Smooth muscle cell (in vitro differentiated cells): Measurements from ENCODE around the gene MNAT1. TPM values are rescaled to one million over a fixed set of nuclear protein-coding genes. Genes with fewer than 3 reads are reported as not detected.

Experiments
- DNase-seq: peaks from one replicate; lab custom pipeline; 2025; ENCODE audit not compliant: unreplicated experiment; lab: John Stamatoyannopoulos, UW
- H2AFZ ChIP-seq: fragments of 200-600 bp; sonication (generic); 2 replicates; pipeline ENCODE4 v1.6.0; 2016; ENCODE audit warnings: antibody characterized with exemption, low read depth, mild to moderate bottlenecking
- H3F3A ChIP-seq: fragments of 200-600 bp; sonication (generic); 2 replicates; pipeline ENCODE4 v1.6.0; 2017; ENCODE audit warnings: antibody characterized with exemption, low read depth
- H3K27ac ChIP-seq: fragments of 200-600 bp; sonication (generic); 2 replicates; pipeline ENCODE4 v1.5.1; 2016; ENCODE audit warnings: low read depth, mild to moderate bottlenecking
- H3K27me3 ChIP-seq: fragments of 200-600 bp; sonication (generic); 2 replicates; pipeline ENCODE4 v1.6.1; 2016; ENCODE audit warnings: low read depth, mild to moderate bottlenecking
- H3K36me3 ChIP-seq: fragments of 200-600 bp; sonication (generic); 2 replicates; pipeline ENCODE4 v1.5.1; 2016; ENCODE audit warnings: low read depth
- H3K4me1 ChIP-seq: fragments of 200-600 bp; sonication (generic); 2 replicates; pipeline ENCODE4 v1.5.1; 2016; ENCODE audit warnings: low read depth
- H3K4me2 ChIP-seq: fragments of 200-600 bp; sonication (generic); 2 replicates; pipeline ENCODE4 v1.6.0; 2016; ENCODE audit warnings: mild to moderate bottlenecking
- H3K4me3 ChIP-seq: fragments of 200-600 bp; sonication (generic); 2 replicates; pipeline ENCODE4 v1.5.1; 2016; ENCODE audit warnings: mild to moderate bottlenecking
- H3K79me2 ChIP-seq: fragments of 200-600 bp; sonication (generic); 2 replicates; pipeline ENCODE4 v1.6.0; 2016; ENCODE audit warnings: low read depth, mild to moderate bottlenecking
- H3K9ac ChIP-seq: fragments of 200-600 bp; sonication (generic); 2 replicates; pipeline ENCODE4 v1.6.0; 2016; ENCODE audit warnings: low read depth
- H3K9me3 ChIP-seq: fragments of 200-600 bp; sonication (generic); replicated peaks from 2 replicates; pipeline ENCODE4 v1.5.1; 2016; ENCODE audit warnings: low read depth
- H4K20me1 ChIP-seq: fragments of 200-600 bp; sonication (generic); 2 replicates; pipeline ENCODE4 v1.6.0; 2016; ENCODE audit warnings: low read depth
- CTCF ChIP-seq: fragments of 200-600 bp; sonication (generic); IDR thresholded peaks from 2 replicates; pipeline ENCODE4 v1.5.1; 2017; ENCODE audit warnings: borderline replicate concordance, mild to moderate bottlenecking, antibody characterized with exemption; ENCODE audit not compliant: insufficient read depth, poor library complexity, severe bottlenecking
- WGBS: methylation state at CpG from one replicate; pipeline ENCODE4 v1.1.7; 2016; ENCODE audit warnings: low lambda C conversion rate; 5-methylcytosine and 5-hydroxymethylcytosine counted together
- polyA plus RNA-seq: library from polyadenylated mRNA; unstranded; fragments of >200 nt; fragmentation: Nextera tagmentation; extraction: Ambion mirVana; gene quantifications from 2 replicates; pipeline ENCODE4 v1.2.1, GENCODE V29; 2016
- total RNA-seq: library from RNA; depleted of rRNA; stranded (reverse); fragments of >200 nt; gene quantifications from 2 replicates; pipeline ENCODE4 v1.2.3, GENCODE V29; 2014

MNAT1 gene
- total and polyA plus RNA-seq, 2 experiments from 2014 or later = 28.1 to 62.7 TPM

DNA sequence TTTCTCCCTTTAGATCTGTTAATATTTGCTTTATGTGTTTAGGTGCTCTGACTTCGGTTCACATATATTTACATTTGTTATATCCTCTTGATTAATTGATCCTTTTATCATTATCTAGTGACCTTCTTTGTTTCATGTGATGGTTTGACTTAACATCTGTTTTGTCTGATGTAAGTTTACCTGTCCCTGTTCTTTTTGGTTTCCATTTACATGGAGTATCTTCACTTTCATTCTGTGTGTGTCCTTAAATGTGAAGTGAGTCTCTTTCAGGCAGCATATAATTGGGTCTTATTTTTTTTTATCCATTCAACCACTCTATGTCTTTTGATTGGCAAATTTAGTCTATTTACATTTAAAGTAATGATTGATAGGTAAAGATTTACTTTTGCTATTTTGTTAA is 222.1 kb downstream of the MNAT1 start:
- Histone ChIP-seq H3K4me1 (no peaks in the 10 kb centered on the region), H3F3A (no peaks in the 10 kb centered on the region), H3K9ac (no peak overlapping the region), H3K36me3 (peaks cover 9% of the 10 kb centered on the region), H3K4me3 (no peak overlapping the region), H2AFZ (no peak overlapping the region), H3K79me2 (peaks cover 5% of the 10 kb centered on the region), H3K9me3 (peaks cover 23% of the 10 kb centered on the region), H4K20me1 (no peaks in the 10 kb centered on the region), H3K27ac (no peak overlapping the region), H3K27me3 (no peaks in the 10 kb centered on the region), H3K4me2 (no peak overlapping the region)
- TF ChIP-seq CTCF = no peak
- no peak for DNase-seq
- 95% methylated on average over 1 of the region's 1 CpG for WGBS

- Histone ChIP-seq H2AFZ (no peak overlapping the region), H3K4me1 (no peaks in the 10 kb centered on the region), H4K20me1 (peaks cover 4% of the 10 kb centered on the region), H3K27me3 (no peaks in the 10 kb centered on the region), H3K79me2 (peaks cover 10% of the 10 kb centered on the region), H3F3A (no peaks in the 10 kb centered on the region), H3K4me3 (no peak overlapping the region), H3K27ac (no peak overlapping the region), H3K4me2 (no peak overlapping the region), H3K9ac (no peak overlapping the region), H3K9me3 (peaks cover 23% of the 10 kb centered on the region), H3K36me3 (peaks cover 9% of the 10 kb centered on the region)
- TF ChIP-seq CTCF = no peak
- no peak for DNase-seq
Measured at GRCh38 chr14:60958146-60958545, 223.6 kb downstream of the MNAT1 start.

- H3K4me3 ChIP-seq = no peak overlapping the region
- no peak overlapping the region for H3K9ac ChIP-seq
- WGBS = 72% methylated on average over 2 of the region's 2 CpGs
- TF ChIP-seq CTCF = no peak
- H3K79me2 ChIP-seq = peaks cover 4% of the 10 kb centered on the region
- no peak overlapping the region for H2AFZ ChIP-seq
- no peaks in the 10 kb centered on the region for H3K27me3 ChIP-seq
- DNase-seq = no peak
- no peak overlapping the region for H3K27ac ChIP-seq
- no peaks in the 10 kb centered on the region for H3K36me3 ChIP-seq
- H4K20me1 ChIP-seq = peaks cover 9% of the 10 kb centered on the region
- no peaks in the 10 kb centered on the region for H3K9me3 ChIP-seq
- H3F3A ChIP-seq = peaks cover 7% of the 10 kb centered on the region
- H3K4me1 ChIP-seq = no peaks in the 10 kb centered on the region
- no peak overlapping the region for H3K4me2 ChIP-seq
Measured at GRCh38 chr14:60963761-60964160, 229.2 kb downstream of the MNAT1 start.

DNA sequence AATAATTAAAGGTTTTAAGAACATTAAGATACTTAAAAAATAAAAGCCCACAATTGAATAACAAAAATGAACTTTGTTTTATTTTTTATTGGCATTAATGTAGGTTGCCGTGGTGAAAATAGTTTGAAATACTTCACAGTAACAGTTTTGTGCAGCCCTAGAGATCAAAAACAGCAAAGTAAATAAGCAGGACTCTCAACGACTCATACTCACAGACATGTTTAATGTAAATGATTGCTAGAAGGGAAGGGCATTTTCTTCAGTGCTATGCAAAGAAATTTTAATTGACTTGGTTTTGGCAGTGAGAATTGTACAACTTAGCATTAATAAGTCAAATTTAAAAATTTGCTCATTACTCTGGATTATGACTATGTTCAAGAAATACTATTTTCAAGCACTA is 230.3 kb downstream of the MNAT1 start:
- H3K27me3 ChIP-seq = no peaks in the 10 kb centered on the region
- H4K20me1 ChIP-seq = peaks cover 9% of the 10 kb centered on the region
- TF ChIP-seq CTCF = no peak
- peaks cover 4% of the 10 kb centered on the region for H3K79me2 ChIP-seq
- H3K27ac ChIP-seq = peak overlapping the region; percentile 45
- H3K4me2 ChIP-seq = peak overlapping the region; percentile 30
- H3F3A ChIP-seq = peaks cover 7% of the 10 kb centered on the region
- no peaks in the 10 kb centered on the region for H3K9me3 ChIP-seq
- no peaks in the 10 kb centered on the region for H3K4me1 ChIP-seq
- no peak for DNase-seq
- no peaks in the 10 kb centered on the region for H3K36me3 ChIP-seq
- H3K4me3 ChIP-seq = no peak overlapping the region
- 39% methylated on average over 2 of the region's 2 CpGs for WGBS
- no peak overlapping the region for H3K9ac ChIP-seq
- no peak overlapping the region for H2AFZ ChIP-seq
